ENCODE results near the gene OR10H1. TPM values are rescaled to one million over a fixed set of nuclear protein-coding genes. Genes with fewer than 3 reads are reported as not detected.
"Not testable (repeated sequence)": the region's sequence is repeated elsewhere in the genome, so short reads cannot be mapped to it uniquely, and the experiment has no call there.

The OR10H1 gene
- total RNA-seq, 1 donor from 2014 or later: not detected

DNA sequence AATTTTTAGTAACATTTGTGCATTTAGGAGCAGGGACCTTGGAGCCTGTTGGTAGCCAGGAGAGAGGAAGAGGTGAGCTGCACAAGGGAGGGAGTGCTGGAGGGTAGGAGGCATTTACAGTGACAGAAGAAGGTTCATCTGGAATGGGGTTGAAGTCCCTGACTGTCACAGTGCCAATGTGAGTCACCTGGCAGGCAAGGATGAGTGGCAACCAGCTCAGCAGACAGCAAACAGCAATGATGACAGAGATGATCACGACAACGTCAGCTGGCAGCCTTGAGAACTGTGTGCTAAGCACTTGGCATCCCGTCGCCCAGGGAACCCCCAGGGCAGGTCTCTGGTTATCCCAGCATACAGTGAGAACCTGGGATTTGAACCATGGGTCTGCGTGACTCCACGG, 25.4 kb downstream of the OR10H1 start:
- no peak for DNase-seq (ENCODE audit: low spot score)
- Mint-ChIP-seq H3K9me3 (peaks cover 47% of the 10 kb centered on the region), H3K4me1 (no peaks in the 10 kb centered on the region), H3K36me3 (no peaks in the 10 kb centered on the region), H3K27ac (no peak overlapping the region), H3K27me3 (ENCODE audit: insufficient read depth, low read depth) (peaks cover 5% of the 10 kb centered on the region), H3K4me3 (no peak overlapping the region)
- Histone ChIP-seq H3F3A (ENCODE audit: low read depth) (no peaks in the 10 kb centered on the region), H3K4me1 (no peaks in the 10 kb centered on the region), H3K36me3 (no peaks in the 10 kb centered on the region), H2AFZ (replicated peaks) (no peak overlapping the region), H3K4me3 (no peak overlapping the region), H4K20me1 (ENCODE audit: low read depth) (no peaks in the 10 kb centered on the region), H3K79me2 (ENCODE audit: low read depth) (no peaks in the 10 kb centered on the region), H3K4me2 (no peak overlapping the region), H3K27ac (no peak overlapping the region), H3K9me3 (ENCODE audit: low read depth) (peaks cover 7% of the 10 kb centered on the region), H3K9ac (no peak overlapping the region), H3K27me3 (no peaks in the 10 kb centered on the region)
- TF ChIP-seq EZH2phosphoT487 (IDR thresholded peaks at IDR 0.05) (no peak), EZH2 (IDR thresholded peaks at IDR 0.05) (no peak), CTCF (IDR thresholded peaks at IDR 0.05) (no peak)

GRCh38 chr19:15788594-15789270, 26.7 kb downstream of the OR10H1 start:
- Histone ChIP-seq H3K9me3 (ENCODE audit: low read depth) (peaks cover 11% of the 10 kb centered on the region), H3K4me2 (no peak overlapping the region), H3K27me3 (no peaks in the 10 kb centered on the region), H2AFZ (replicated peaks) (no peak overlapping the region), H3K4me1 (no peaks in the 10 kb centered on the region), H3K4me3 (no peak overlapping the region), H3K79me2 (ENCODE audit: low read depth) (no peaks in the 10 kb centered on the region), H4K20me1 (ENCODE audit: low read depth) (no peaks in the 10 kb centered on the region), H3K27ac (no peak overlapping the region), H3K36me3 (no peaks in the 10 kb centered on the region), H3K9ac (no peak overlapping the region), H3F3A (ENCODE audit: low read depth) (no peaks in the 10 kb centered on the region)
- H3K4me1 Mint-ChIP-seq: no peaks in the 10 kb centered on the region
- no peak for DNase-seq (ENCODE audit: low spot score)
- H3K27ac Mint-ChIP-seq: no peak overlapping the region
- no peak overlapping the region for H3K4me3 Mint-ChIP-seq
- TF ChIP-seq EZH2phosphoT487 (IDR thresholded peaks at IDR 0.05): no peak
- no peak for TF ChIP-seq EZH2 (IDR thresholded peaks at IDR 0.05)
- TF ChIP-seq CTCF (IDR thresholded peaks at IDR 0.05): no peak
- H3K36me3 Mint-ChIP-seq: no peaks in the 10 kb centered on the region
- peaks cover 38% of the 10 kb centered on the region for H3K9me3 Mint-ChIP-seq
- H3K27me3 Mint-ChIP-seq (ENCODE audit: insufficient read depth, low read depth): peaks cover 3% of the 10 kb centered on the region

DNA sequence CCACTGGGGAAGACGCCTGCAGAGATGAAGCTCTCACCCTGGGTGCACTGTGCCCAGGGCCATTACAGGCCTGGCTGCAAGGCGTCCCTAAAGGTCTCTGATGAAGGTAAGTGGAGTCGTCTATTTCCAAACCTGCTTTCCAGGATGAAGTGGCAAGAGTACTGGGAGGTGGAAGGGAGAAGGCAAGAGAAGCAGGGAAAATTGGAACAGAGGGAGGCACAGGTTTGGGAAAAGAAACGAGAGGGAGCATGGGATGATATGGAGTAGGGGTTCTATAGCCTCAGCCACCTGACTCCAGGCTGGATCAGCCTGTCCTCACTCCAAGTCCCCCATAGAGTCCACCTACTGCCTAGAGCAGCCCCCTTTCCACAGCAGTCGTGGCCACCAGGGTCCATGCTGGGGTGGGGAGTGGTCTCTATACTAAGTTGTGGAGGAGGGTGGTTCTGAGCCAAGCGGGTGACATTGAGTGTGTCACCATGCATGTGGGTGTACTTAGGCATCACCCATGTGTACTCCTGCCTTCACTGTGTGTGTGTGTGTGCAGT, 27.8 kb downstream of the OR10H1 start, which contains the start of gene OR10H5:
TSS of gene OR10H5 (plus strand) at position 51 of the 545 bp plus-strand sequence. CDS start 6,388 bp downstream, outside the sequence.
- no peak within 1 kb of the TSS for H3K4me2 ChIP-seq
- H3K36me3 Mint-ChIP-seq: no peaks in the 10 kb centered on the region
- no peak within 1 kb of the TSS for H3K27ac Mint-ChIP-seq
- no peaks in the 10 kb centered on the region for H3K79me2 ChIP-seq (ENCODE audit: low read depth)
- no peaks in the 10 kb centered on the region for H3F3A ChIP-seq (ENCODE audit: low read depth)
- peaks cover 11% of the 10 kb centered on the region for H3K9me3 ChIP-seq (ENCODE audit: low read depth)
- no peaks in the 10 kb centered on the region for H3K27me3 ChIP-seq
- H3K27ac ChIP-seq: no peak within 1 kb of the TSS
- peaks cover 3% of the 10 kb centered on the region for H3K27me3 Mint-ChIP-seq (ENCODE audit: insufficient read depth, low read depth)
- H4K20me1 ChIP-seq (ENCODE audit: low read depth): no peaks in the 10 kb centered on the region
- no peak within 1 kb of the TSS for H3K9ac ChIP-seq
- peaks cover 38% of the 10 kb centered on the region for H3K9me3 Mint-ChIP-seq
- no peak for DNase-seq (ENCODE audit: low spot score)
- TF ChIP-seq CTCF (IDR thresholded peaks at IDR 0.05) (no peak), EZH2 (IDR thresholded peaks at IDR 0.05) (no peak), EZH2phosphoT487 (IDR thresholded peaks at IDR 0.05) (no peak)
- H3K4me3 ChIP-seq: no peak within 1 kb of the TSS
- no peaks in the 10 kb centered on the region for H3K4me1 Mint-ChIP-seq
- no peak within 1 kb of the TSS for H2AFZ ChIP-seq (replicated peaks)
- no peaks in the 10 kb centered on the region for H3K36me3 ChIP-seq
- H3K4me1 ChIP-seq: no peaks in the 10 kb centered on the region
- H3K4me3 Mint-ChIP-seq: no peak within 1 kb of the TSS

DNA sequence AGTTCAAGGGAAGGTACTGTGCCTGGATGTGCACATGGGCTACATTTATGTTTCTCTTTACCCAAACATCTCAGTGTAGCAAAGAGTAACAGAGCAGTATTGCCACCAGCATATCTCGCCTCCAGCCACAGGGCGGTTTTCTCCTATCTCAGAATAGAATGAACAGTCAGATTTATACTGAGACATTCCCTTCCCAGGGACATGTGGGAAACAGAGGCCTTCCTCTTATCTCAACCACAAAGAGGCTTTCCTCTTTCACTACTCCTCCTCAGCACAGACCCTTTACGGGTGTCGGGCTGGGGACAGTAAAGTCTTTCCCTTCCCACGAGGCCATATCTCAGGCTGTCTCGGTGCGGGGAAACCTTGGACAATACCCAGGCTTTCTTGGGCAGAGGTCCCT, 32.6 kb downstream of the OR10H1 start:
- not testable (repeated sequence) for H3K4me1 ChIP-seq; H3K27ac Mint-ChIP-seq; H3K36me3 ChIP-seq; H3K79me2 ChIP-seq (ENCODE audit: low read depth); H3K27me3 ChIP-seq; H3K27me3 Mint-ChIP-seq (ENCODE audit: insufficient read depth, low read depth); H3K27ac ChIP-seq; H3F3A ChIP-seq (ENCODE audit: low read depth); H2AFZ ChIP-seq (replicated peaks); H3K4me2 ChIP-seq; H3K9me3 ChIP-seq (ENCODE audit: low read depth); H3K4me1 Mint-ChIP-seq; H3K4me3 ChIP-seq; DNase-seq (ENCODE audit: low spot score); H3K36me3 Mint-ChIP-seq; H3K9ac ChIP-seq; H4K20me1 ChIP-seq (ENCODE audit: low read depth); H3K4me3 Mint-ChIP-seq
- H3K9me3 Mint-ChIP-seq: peaks cover 31% of the 10 kb centered on the region

Measured in neural progenitor cell (in vitro differentiated cells).